HG03025 (cell line): ENCODE measurements around the gene ZNF107.
"Not testable (repeated sequence)": the region's sequence is repeated elsewhere in the genome, so short reads cannot be mapped to it uniquely, and the experiment has no call there.

Experiments used
- ATAC-seq: cut with Tn5 transposase; IDR thresholded peaks from one replicate; pipeline ENCODE4 v1.9.1; 2021; ENCODE audit warnings: mild to moderate bottlenecking, moderate library complexity; ENCODE audit not compliant: unreplicated experiment, low FRiP score

ZNF107 gene

GRCh38 chr7:64729089-64729848 is 63.3 kb downstream of the ZNF107 start:
- no peak for ATAC-seq

GRCh38 chr7:64733550-64734240 is 67.8 kb downstream of the ZNF107 start:
- ATAC-seq: no peak

- no peak for ATAC-seq
Observed at GRCh38 chr7:64736575-64736974, 70.6 kb downstream of the ZNF107 start.

DNA sequence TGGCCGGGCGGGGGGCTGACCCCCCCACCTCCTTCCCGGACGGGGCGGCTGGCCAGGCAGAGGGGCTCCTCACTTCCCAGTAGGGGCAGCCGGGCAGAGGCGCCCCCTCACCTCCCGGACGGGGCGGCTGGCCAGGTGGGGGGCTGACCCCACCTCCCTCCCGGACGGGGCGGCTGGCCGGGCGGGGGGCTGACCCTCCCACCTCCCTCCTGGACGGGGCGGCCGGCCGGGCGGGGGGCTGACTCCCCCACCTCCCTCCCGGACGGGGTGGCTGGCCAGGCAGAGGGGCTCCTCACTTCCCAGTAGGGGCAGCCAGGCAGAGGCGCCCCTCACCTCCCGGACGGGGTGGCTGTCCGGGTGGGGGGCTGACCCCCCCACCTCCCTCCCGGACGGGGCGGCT is 72.5 kb downstream of the ZNF107 start:
- not testable (repeated sequence) for ATAC-seq

GRCh38 chr7:64738953-64739352 is 73.0 kb downstream of the ZNF107 start:
- ATAC-seq: not testable (repeated sequence)

DNA sequence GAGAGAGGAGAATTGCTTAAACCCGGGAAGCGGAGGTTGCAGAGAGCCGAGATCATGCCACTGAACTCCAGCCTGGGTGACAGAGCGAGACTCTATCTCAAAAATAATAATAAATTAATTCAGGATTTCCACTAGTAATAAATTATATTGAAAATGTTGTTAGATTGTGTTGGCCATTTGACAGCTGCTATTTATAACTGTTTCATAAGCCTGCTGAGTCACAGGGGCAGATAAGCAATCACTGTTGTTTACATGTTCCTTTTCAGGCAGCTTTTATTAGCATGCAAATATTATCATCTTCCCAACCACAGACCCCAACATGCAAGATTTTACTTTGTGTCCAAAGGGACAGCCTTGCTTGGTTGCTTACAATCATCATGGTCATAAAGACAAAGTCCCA is 78.7 kb downstream of the ZNF107 start:
- no peak for ATAC-seq

DNA sequence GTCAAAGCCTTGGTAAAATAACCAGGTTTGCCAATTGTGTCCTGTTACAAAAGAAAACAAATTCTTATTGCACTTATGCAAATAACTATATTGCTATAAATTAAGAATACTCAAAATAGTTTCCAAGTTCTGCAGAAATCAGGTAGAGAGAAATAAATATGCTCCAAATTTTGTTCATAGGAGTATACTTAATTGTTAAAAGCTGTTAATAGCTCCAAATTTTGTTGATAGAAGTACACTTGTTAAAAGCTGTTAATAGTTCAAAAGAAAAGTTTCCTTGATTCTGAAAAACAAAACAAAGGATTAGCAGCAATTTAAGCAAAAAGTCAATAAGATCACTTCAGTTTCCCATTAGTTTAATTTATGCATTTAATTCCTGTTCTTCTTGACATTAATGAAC is 81.9 kb downstream of the ZNF107 start:
- ATAC-seq: no peak

DNA sequence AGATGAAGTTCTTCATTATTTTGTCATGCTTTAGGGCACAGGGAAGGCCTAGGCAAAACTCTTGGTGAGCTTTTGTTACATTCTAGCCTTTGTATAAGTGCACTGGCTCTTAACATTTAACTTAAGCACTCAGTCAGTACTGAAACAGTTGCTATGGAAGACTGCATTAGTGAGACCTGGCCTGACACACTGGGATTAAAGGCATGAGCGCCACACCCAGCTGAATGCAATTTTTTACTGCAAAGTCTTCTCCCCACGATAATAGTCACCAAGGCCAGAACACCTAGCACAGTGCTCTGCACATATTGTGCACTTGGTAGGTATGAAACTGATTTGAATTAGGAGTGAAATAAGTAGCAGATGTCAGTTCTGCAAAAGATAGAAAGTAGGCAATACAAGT is 87.1 kb downstream of the ZNF107 start:
- no peak for ATAC-seq

GRCh38 chr7:64755865-64756264 is 89.9 kb downstream of the ZNF107 start:
- no peak for ATAC-seq

DNA sequence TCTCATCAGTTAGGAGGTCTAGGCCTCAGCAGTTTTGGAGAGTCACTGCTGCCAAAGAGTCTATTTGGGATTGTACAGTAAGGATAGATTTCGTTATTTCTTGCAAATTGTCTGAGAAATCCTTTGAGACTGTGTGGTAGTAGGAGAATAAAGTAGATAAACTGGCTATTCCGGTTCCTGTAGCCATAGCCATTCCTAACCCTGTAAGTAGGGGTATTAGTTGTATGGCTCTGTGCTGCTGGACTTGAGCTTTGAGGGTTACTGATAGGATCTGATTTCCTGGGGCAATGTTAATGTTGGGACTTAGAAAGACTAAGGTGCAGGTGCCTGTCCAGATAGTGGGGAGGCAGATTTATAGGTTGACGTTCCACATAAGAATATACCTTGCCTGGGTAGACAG is 92.2 kb downstream of the ZNF107 start:
- ATAC-seq: no peak
